ENCODE measurements around the gene PMVK.

DNA sequence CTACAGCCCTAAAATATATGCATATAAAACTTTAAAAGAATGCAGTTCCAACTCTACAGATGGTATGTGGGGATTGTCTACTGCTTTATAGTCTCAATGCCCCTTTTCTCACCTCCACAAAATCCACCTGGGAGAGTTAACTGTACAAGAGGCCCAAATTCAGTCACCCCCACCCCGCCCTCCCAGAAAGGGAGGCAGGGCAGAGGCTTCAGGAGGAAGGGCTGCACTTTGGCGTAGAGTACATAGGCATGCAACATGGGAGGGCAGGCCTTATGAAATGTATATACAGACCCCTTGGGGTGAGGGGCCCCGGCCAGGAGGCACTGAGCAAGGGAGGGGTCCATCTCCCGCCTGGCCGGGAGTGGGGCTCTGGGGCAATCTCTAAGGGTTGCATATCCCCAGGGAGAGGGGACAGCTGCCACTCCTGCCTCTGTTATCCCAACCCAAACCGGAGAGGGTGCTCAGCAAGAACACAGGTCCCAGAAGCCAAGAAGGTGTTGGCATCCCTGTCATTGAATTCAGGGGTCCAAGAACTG, 26.3 kb upstream of the PMVK start:
- no peak for TF ChIP-seq EZH2 (IDR thresholded peaks at IDR 0.05)
- TF ChIP-seq POLR2AphosphoS5 (IDR thresholded peaks at IDR 0.05; ENCODE audit: borderline replicate concordance, low read depth, low read length), result no peak
